PFSK-1 (cell line): Measurements from ENCODE around the gene PTPN2.

Experiments used
- FOXP2 ChIP-seq: optimal IDR thresholded peaks from 2 replicates; pipeline ENCODE3; 2011; ENCODE audit warnings: borderline replicate concordance, control low read depth, inconsistent platforms; ENCODE audit not compliant: insufficient read depth; ENCODE audit errors: extremely low read length, extremely low read depth
- POLR2AphosphoS5 ChIP-seq: IDR thresholded peaks from 2 replicates; pipeline ENCODE4 v1.6.1; 2012; ENCODE audit warnings: low read depth, mild to moderate bottlenecking, control low read depth, low read length, moderate library complexity
- REST ChIP-seq, 2 experiments: IDR thresholded peaks; 2 replicates each; pipeline versions ENCODE4 v1.6.1 to v1.8.0; 2011 to 2012; ENCODE audit warnings: low read depth in 2 of 2, low read length in 2 of 2, control low read depth in 1 of 2, inconsistent platforms in 1 of 2, mild to moderate bottlenecking in 1 of 2, moderate library complexity in 1 of 2; ENCODE audit not compliant: insufficient read depth in 1 of 2
- SIN3A ChIP-seq: IDR thresholded peaks from 2 replicates; pipeline ENCODE4 v1.6.1; 2012; ENCODE audit warnings: mild to moderate bottlenecking, low read length, moderate library complexity, borderline replicate concordance; ENCODE audit not compliant: insufficient read depth
- TAF1 ChIP-seq: IDR thresholded peaks from 2 replicates; pipeline ENCODE4 v1.6.1; 2012; ENCODE audit warnings: low read length, control low read depth, borderline replicate concordance; ENCODE audit not compliant: insufficient read depth

PTPN2 gene

DNA sequence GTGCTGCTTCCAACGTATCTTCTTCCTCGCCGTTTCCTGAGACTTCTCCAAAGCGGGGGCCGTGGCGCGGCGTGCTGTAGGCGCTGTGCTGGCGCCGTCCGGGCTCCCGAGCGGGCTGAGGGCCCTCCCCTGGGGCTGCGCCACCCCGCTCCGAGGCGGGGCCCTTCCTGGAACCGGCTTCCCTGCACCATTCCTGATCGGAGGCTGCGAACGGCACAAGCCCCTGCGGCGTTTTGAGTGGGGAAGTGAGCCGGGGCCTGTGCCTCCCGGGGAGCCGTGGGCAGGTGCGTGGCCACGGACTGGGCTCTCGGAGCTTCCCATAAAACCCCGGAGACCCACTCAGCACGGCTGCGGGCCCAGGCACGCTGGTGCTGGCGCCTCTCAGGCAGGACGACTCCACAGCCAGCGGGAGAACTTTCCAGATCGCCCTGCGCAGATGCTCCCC, 106.5 kb downstream of the PTPN2 start:
- TF ChIP-seq REST (IDR thresholded peaks at IDR 0.05; ENCODE audit: insufficient read depth in 1 of 2, low read depth in 2 of 2, low read length in 2 of 2) (no peak), TAF1 (no peak), SIN3A (no peak), POLR2AphosphoS5 (no peak), FOXP2 (no peak)

DNA sequence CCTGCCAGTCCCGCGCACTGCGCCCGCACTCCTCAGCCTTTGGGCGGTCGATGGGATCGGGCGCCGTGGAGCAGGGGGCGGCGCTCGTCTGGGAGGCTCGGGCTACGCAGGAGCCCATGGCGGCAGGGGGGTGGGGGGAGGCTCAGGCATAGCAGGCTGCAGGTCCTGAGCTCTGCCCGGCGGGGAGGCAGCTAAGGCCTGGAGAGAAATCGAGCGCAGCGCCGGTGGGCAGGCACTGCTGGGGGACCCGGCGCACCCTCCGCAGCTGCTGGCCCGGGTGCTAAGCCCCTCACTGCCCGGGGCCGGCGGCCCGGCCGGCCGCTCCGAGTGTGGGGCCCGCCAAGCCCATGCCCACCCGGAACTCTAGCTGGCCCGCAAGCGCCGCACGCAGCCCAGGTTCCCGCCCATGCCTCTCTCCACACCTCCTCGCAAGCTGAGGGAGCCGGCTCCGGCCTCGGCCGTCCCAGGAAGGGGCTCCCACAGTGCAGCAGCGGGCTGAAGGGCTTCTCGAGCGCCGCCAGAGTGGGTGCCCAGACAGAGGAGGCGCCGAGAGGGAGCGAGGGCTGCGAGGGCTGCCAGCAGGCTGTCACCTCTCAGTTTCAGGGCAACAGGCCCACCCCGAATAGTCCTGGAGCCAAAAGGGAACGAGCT, 107.1 kb downstream of the PTPN2 start:
- TF ChIP-seq POLR2AphosphoS5 (no peak), FOXP2 (no peak), SIN3A (no peak), REST (IDR thresholded peaks at IDR 0.05; ENCODE audit: insufficient read depth in 1 of 2, low read depth in 2 of 2, low read length in 2 of 2) (no peak), TAF1 (no peak)

DNA sequence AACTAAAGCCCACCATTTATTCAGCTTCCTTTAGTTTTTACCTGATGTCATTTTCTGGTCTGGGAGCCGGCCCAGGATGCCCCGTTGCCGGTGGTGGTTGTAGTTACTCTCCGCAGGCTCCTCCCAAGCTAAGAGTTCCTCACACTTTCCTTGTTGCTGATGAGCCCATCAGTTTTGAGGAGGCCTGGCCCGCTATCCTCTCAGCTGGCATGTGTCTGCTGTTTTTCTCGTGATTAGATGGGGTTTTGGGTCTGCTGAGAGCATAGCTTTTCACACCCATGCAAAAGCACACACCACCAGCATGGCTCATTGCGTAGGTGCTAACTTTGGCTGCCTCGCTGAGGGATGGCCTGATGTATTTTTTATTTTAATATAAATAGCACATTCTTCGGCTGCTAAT, 109.1 kb downstream of the PTPN2 start:
- no peak for TF ChIP-seq SIN3A
- no peak for TF ChIP-seq FOXP2
- TF ChIP-seq POLR2AphosphoS5 = no peak
- TF ChIP-seq TAF1 = no peak
- TF ChIP-seq REST (IDR thresholded peaks at IDR 0.05; ENCODE audit: insufficient read depth in 1 of 2, low read depth in 2 of 2, low read length in 2 of 2) = no peak

DNA sequence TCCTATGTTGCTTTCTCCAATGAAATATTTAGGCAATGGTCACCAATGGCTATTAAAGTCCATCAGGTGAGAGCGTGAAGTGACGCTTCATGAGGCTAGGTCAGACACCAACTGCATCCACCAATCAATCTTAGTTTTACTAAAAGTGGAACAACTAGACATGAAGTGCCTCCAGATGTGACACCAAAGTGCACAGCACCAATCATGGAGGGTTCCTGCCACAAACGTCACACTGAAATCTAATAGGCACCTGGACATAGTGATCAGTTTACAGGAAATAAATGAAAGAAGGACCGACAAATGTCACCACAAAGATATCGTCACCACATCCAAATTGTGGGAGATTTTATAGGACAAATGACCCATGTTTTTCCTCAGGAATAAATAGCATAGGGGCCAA, 110.7 kb downstream of the PTPN2 start:
- TF ChIP-seq FOXP2 = no peak
- TF ChIP-seq REST (IDR thresholded peaks at IDR 0.05; ENCODE audit: insufficient read depth in 1 of 2, low read depth in 2 of 2, low read length in 2 of 2) = no peak

DNA sequence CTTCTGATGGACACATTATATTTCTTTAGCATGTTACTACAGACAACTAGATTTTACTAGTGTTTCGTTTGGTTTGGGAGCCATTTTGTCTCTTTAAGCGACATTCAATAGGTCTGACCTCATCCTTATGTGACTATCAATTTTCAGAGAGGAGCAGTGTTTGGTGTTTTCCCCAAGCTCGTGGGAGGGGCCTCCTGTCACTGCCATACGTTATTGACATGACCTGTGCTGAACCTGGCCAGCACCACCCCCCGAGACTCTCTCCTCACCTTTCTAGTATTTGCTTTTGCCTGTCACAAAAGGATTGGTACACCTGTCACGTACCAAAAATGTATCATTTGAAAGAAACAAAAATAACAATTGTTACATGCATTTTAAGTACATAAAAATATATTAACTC, 111.9 kb downstream of the PTPN2 start:
- no peak for TF ChIP-seq POLR2AphosphoS5
- no peak for TF ChIP-seq TAF1
- no peak for TF ChIP-seq SIN3A
- TF ChIP-seq REST (IDR thresholded peaks at IDR 0.05; ENCODE audit: insufficient read depth in 1 of 2, low read depth in 2 of 2, low read length in 2 of 2) = no peak
- TF ChIP-seq FOXP2 = no peak
